ENCODE data around the gene TMC6.

TMC6 gene

DNA sequence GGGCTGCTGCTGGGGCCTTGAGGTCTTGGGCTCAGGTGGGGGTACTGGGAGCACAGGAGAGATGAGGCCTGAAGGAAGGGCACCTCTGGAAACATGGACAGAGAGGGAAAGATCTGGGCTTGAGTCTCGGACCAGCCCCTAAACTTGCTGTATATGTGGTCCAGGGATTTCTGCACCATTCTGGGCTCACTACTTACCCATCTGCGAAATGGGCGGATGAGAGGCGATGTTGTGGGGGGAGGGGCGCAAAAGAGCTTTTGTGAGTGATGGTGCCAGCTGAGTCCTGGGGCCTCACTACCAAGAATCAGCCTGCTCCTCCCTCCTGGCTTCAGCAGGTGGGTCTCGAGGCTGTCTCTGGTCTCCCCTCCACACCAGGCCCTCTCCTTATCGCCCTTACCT, 17.9 kb upstream of the TMC6 start:
- in situ Hi-C loops (cut with HindIII; ENCODE audit: low pct_ligation_motif_present, low sequenced_read_pairs): no loop called here
- H3K27me3 ChIP-seq (replicated peaks): no peaks in the 10 kb centered on the region
- H3K36me3 ChIP-seq (replicated peaks): no peaks in the 10 kb centered on the region
- no peak for DNase-seq
- H3K4me3 ChIP-seq (ENCODE audit: low read depth, low read length): no peak overlapping the region
- TF ChIP-seq, protein P1, sequence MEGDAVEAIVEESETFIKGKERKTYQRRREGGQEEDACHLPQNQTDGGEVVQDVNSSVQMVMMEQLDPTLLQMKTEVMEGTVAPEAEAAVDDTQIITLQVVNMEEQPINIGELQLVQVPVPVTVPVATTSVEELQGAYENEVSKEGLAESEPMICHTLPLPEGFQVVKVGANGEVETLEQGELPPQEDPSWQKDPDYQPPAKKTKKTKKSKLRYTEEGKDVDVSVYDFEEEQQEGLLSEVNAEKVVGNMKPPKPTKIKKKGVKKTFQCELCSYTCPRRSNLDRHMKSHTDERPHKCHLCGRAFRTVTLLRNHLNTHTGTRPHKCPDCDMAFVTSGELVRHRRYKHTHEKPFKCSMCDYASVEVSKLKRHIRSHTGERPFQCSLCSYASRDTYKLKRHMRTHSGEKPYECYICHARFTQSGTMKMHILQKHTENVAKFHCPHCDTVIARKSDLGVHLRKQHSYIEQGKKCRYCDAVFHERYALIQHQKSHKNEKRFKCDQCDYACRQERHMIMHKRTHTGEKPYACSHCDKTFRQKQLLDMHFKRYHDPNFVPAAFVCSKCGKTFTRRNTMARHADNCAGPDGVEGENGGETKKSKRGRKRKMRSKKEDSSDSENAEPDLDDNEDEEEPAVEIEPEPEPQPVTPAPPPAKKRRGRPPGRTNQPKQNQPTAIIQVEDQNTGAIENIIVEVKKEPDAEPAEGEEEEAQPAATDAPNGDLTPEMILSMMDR (IDR thresholded peaks at IDR 0.05; ENCODE audit: low read depth, low read length, missing control alignments): no peak
- no peak overlapping the region for H3K27ac ChIP-seq

DNA sequence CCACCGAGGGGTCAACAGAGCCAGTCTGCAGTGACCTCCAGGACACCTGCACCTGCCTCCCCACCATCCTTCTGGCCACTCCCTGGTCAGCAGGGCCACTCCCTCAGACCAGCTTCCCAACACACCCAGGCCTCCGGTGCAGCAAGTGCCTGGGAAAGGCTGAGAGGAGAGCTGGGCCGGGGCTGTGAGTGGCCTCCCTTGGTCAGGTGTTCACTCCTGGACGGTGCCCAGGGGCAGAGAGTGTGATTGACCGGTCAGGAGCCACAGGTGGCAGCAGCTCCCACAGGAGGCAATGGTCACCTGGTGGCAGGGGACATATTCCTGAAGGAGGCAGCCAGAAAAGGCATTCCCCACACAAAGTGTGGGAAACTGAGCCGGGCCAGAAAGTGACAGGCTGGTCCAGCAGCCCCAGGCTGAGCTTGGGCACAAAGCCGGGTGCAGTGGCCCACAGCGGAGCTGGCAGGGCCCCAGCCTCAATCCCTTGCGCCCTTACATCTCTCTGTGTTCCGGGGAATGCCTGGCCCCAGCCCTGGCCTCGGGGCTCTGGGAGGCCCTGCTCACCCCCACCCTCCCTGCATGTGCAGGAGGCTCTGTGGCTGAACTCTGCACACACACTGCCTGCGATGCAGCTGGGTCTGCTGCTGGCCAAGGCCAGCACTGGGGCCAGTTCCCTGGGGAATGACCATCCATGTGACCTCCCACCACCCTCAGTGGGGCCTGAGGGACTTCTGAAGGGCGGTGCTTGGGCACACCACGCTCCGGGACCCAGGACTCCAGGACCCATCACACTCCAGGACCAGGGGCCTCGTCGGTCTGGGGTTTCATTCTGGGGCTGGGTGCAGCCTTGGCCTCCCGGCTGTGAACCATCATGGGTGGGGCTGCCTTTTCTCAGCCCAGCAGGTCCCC, 16.4 kb upstream of the TMC6 start:
- DNase-seq: no peak
- no peak overlapping the region for H3K27ac ChIP-seq
- TF ChIP-seq, protein P1 (IDR thresholded peaks at IDR 0.05; ENCODE audit: low read depth, low read length, missing control alignments): no peak
- H3K27me3 ChIP-seq (replicated peaks): no peaks in the 10 kb centered on the region
- no peaks in the 10 kb centered on the region for H3K36me3 ChIP-seq (replicated peaks)
- H3K4me3 ChIP-seq (ENCODE audit: low read depth, low read length): no peak overlapping the region
- in situ Hi-C loops (cut with HindIII; ENCODE audit: low pct_ligation_motif_present, low sequenced_read_pairs): no loop called here

DNA sequence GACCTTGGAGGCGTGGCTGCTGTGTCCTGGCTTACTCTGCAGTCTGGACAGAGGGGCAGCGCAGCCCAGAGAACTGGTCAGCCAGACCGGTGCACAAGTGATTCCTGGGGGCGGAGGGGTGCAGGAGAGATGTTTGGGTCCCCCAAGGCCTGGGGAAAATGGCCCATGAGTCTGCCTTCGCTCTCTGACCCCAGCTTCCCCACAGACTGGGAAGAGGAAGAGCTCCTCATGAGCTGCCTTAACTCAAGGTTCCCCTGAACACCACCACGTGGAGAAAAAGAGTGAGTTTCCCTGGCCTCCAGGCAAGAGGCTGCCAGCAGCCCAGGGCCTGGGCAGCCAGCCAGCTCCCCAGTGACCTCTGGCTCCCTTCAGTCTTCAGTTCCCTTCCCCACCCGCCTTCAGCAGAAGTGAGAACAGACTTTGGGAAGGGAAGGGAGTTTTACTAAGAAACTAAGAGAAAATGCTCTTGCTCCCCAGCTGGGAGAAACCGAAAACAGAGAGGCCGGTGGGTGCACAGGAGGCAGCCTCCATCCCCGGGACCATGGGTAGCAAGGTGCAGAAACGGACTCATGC, 15.7 kb upstream of the TMC6 start:
- TF ChIP-seq, protein P1 (IDR thresholded peaks at IDR 0.05; ENCODE audit: low read depth, low read length, missing control alignments): peak; percentile 21
- no peak overlapping the region for H3K4me3 ChIP-seq (ENCODE audit: low read depth, low read length)
- H3K27ac ChIP-seq: no peak overlapping the region
- in situ Hi-C loops (cut with HindIII; ENCODE audit: low pct_ligation_motif_present, low sequenced_read_pairs): no loop called here
- peak; percentile 45 for DNase-seq
- H3K27me3 ChIP-seq (replicated peaks): no peaks in the 10 kb centered on the region
- H3K36me3 ChIP-seq (replicated peaks): no peaks in the 10 kb centered on the region

DNA sequence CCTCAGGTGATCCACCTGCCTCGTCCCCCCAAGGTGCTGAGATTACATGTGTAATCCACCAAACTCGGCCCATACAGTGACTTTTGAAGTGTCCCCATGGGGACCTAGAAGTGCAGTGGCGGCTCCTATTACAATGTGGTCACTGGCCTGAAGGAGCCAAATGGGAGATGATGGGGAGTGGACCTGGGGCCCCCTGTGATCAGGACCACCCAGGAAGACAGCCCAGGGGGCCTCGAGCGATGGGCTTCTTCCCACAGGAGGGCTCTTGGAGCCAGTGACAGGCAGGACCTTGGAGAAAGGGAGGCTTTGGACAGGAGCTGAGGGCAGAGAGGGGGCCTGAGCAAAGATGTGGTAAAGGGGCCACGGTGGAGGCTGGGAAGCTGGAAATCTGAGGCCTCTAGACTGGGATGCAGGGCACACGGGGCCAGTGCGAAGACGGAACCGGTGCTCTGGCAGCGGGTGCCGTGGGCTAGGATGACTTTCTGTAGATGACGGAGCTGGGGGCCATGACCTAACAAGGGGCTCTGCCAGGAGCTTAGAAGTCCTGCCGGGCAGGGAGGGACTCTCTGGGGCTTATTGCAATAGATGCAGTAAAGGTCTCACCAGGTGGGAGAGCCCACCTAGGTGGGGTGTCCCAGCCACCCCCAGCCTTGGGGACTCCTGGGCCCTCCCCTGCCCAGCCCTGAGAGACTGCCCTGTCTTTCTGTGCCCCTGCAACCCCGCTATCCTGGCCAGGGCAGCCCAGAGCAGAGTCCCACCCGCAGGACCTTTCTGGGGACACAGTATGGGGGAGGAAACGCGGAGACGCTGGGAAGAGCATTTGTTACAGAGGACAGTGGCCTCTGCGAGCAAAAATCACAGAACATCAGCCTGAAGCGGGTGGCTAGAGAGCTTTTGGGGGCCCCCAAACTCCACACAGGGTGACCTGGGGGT, 14.9 kb upstream of the TMC6 start:
- in situ Hi-C loops (cut with HindIII; ENCODE audit: low pct_ligation_motif_present, low sequenced_read_pairs): no loop called here
- no peaks in the 10 kb centered on the region for H3K27me3 ChIP-seq (replicated peaks)
- no peak for DNase-seq
- no peaks in the 10 kb centered on the region for H3K36me3 ChIP-seq (replicated peaks)
- no peak overlapping the region for H3K4me3 ChIP-seq (ENCODE audit: low read depth, low read length)
- no peak overlapping the region for H3K27ac ChIP-seq
- TF ChIP-seq, protein P1 (IDR thresholded peaks at IDR 0.05; ENCODE audit: low read depth, low read length, missing control alignments): no peak

DNA sequence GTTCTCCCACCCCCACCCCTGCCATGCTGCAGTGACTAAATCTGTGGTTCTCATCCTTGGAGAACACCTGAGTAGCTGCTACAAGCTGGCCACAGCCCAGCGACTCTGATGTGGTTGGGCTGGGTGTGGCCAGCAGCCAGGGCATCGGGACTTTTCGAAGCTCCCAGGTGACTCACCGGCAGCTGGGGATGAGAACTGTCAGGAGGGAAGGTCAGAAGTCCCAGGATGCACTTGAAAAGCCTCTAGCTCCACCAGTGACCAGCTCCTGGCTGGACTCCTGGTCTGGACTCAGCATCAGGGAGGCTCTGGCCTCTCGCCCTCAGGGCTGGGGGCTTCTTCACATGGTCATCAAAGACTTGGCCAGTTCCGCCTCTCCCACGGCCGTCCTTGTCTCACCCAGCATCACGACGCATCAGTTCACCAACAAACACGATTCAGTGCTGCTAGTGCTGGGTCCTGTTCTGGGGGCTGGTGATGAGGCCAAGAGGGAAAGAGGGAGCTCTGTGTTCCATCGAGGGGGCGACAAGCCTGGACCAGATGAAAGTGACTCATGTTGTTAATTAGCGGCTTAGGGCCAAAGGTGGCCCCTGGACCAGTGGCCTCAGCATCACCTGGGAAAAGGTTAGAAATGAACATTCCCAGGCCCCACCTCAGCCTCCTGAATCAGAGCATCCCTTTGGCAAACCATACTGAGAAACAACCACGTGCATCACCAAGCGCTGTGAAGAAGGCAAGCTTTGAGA, 13.7 kb upstream of the TMC6 start:
- peak; percentile 13 for DNase-seq
- H3K36me3 ChIP-seq (replicated peaks): no peaks in the 10 kb centered on the region
- TF ChIP-seq, protein P1 (IDR thresholded peaks at IDR 0.05; ENCODE audit: low read depth, low read length, missing control alignments): no peak
- H3K4me3 ChIP-seq (ENCODE audit: low read depth, low read length): no peak overlapping the region
- no peak overlapping the region for H3K27ac ChIP-seq
- H3K27me3 ChIP-seq (replicated peaks): no peaks in the 10 kb centered on the region
- in situ Hi-C loops (cut with HindIII; ENCODE audit: low pct_ligation_motif_present, low sequenced_read_pairs): no loop called here
